HepG2 (cell line): ENCODE measurements around the gene AXIN1. TPM values are rescaled to one million over a fixed set of nuclear protein-coding genes. Genes with fewer than 3 reads are reported as not detected.

Source experiments
- AKAP8 ChIP-seq: sonication (generic); formaldehyde crosslinking; IDR thresholded peaks from 2 replicates; pipeline ENCODE4 v1.5.1; 2020; ENCODE audit warnings: mild to moderate bottlenecking, missing genetic modification reagents
- ARID5B ChIP-seq: IDR thresholded peaks from 2 replicates; pipeline ENCODE4 v1.4.0; 2020; ENCODE audit warnings: mild to moderate bottlenecking, missing genetic modification reagents
- CEBPG ChIP-seq: IDR thresholded peaks from 2 replicates; pipeline ENCODE4 v1.6.1; 2016
- DNMT1 ChIP-seq: sonication (generic); formaldehyde crosslinking; IDR thresholded peaks from 2 replicates; pipeline ENCODE4 v1.5.1; 2020; ENCODE audit warnings: mild to moderate bottlenecking, missing genetic modification reagents
- ELF4 ChIP-seq: sonication (generic); formaldehyde crosslinking; IDR thresholded peaks from 2 replicates; pipeline ENCODE4 v1.5.0; 2020; ENCODE audit warnings: missing genetic modification reagents, mild to moderate bottlenecking, moderate library complexity, borderline replicate concordance
- GATAD1 ChIP-seq: IDR thresholded peaks from 2 replicates; pipeline ENCODE4 v1.6.1; 2016; ENCODE audit warnings: missing genetic modification reagents, missing compliant biosample characterization
- IRF2 ChIP-seq: IDR thresholded peaks from 2 replicates; pipeline ENCODE4 v1.6.1; 2018; ENCODE audit warnings: missing genetic modification reagents, missing compliant biosample characterization
- KAT7 ChIP-seq: IDR thresholded peaks from 2 replicates; pipeline ENCODE4 v1.6.1; 2018; ENCODE audit warnings: borderline replicate concordance, missing compliant biosample characterization
- MAZ ChIP-seq, 2 experiments: sonication (generic) in 1 of 2; formaldehyde crosslinking in 1 of 2; IDR thresholded peaks; 2 replicates each; pipeline versions ENCODE4 v1.5.0 to v1.6.1; 2012 to 2020; ENCODE audit warnings: low read depth in 2 of 2, mild to moderate bottlenecking in 2 of 2, borderline replicate concordance in 1 of 2, improper control_type of control experiment in 1 of 2, low read length in 1 of 2, missing genetic modification reagents in 1 of 2, moderate library complexity in 1 of 2
- MIER2 ChIP-seq: IDR thresholded peaks from 2 replicates; pipeline ENCODE4 v1.6.1; 2016; ENCODE audit warnings: missing biosample characterization, missing genetic modification reagents
- NFIC ChIP-seq: IDR thresholded peaks from 2 replicates; pipeline ENCODE4 v1.6.1; 2012; ENCODE audit warnings: mild to moderate bottlenecking, low read length, inconsistent platforms
- PHF21A ChIP-seq: sonication (generic); formaldehyde crosslinking; IDR thresholded peaks from 2 replicates; pipeline ENCODE4 v1.5.0; 2020; ENCODE audit warnings: mild to moderate bottlenecking, missing genetic modification reagents
- PHF8 ChIP-seq: sonication (generic); formaldehyde crosslinking; IDR thresholded peaks from 2 replicates; pipeline ENCODE4 v1.5.0; 2020; ENCODE audit warnings: missing genetic modification reagents
- PITX1 ChIP-seq: sonication (generic); formaldehyde crosslinking; IDR thresholded peaks from 2 replicates; pipeline ENCODE4 v1.5.1; 2020; ENCODE audit warnings: mild to moderate bottlenecking, missing genetic modification reagents
- RXRB ChIP-seq: IDR thresholded peaks from 2 replicates; pipeline ENCODE4 v1.6.1; 2016; ENCODE audit warnings: borderline replicate concordance, missing genetic modification reagents, missing compliant biosample characterization
- STAG1 ChIP-seq: sonication (generic); formaldehyde crosslinking; IDR thresholded peaks from 2 replicates; pipeline ENCODE4 v1.4.0; 2020; ENCODE audit warnings: missing genetic modification reagents
- ZBTB34 ChIP-seq: sonication (generic); formaldehyde crosslinking; IDR thresholded peaks from 2 replicates; pipeline ENCODE4 v1.8.0; 2022; ENCODE audit warnings: mild to moderate bottlenecking, missing genetic modification reagents
- ZNF205 ChIP-seq: IDR thresholded peaks from 2 replicates; pipeline ENCODE4 v1.6.1; 2018; ENCODE audit warnings: missing biosample characterization, missing genetic modification reagents
- ZNF354B ChIP-seq: sonication (generic); formaldehyde crosslinking; IDR thresholded peaks from 2 replicates; pipeline ENCODE4 v1.8.0; 2022; ENCODE audit warnings: mild to moderate bottlenecking, missing genetic modification reagents
- ZNF460 ChIP-seq: sonication (generic); formaldehyde crosslinking; IDR thresholded peaks from 2 replicates; pipeline ENCODE4 v1.5.1; 2020; ENCODE audit warnings: missing genetic modification reagents, mild to moderate bottlenecking, borderline replicate concordance
- ZNF574 ChIP-seq: sonication (generic); formaldehyde crosslinking; IDR thresholded peaks from 2 replicates; pipeline ENCODE4 v1.4.0; 2020; ENCODE audit warnings: missing genetic modification reagents
- ZSCAN21 ChIP-seq: sonication (generic); formaldehyde crosslinking; IDR thresholded peaks from 2 replicates; pipeline ENCODE4 v1.8.0; 2022; ENCODE audit warnings: mild to moderate bottlenecking, missing genetic modification reagents, moderate library complexity, borderline replicate concordance
- ZSCAN25 ChIP-seq: sonication (generic); formaldehyde crosslinking; IDR thresholded peaks from 2 replicates; pipeline ENCODE4 v1.8.0; 2022; ENCODE audit warnings: mild to moderate bottlenecking, missing genetic modification reagents
- polyA plus RNA-seq, 8 experiments: library from polyadenylated mRNA; depleted of rRNA in 3 of 8; stranded (reverse) in 7 of 8; unstranded in 1 of 8; fragments of >200 nt; fragmentation: Illumina TruSeq in 4 of 8; extraction: Trizol in 4 of 8; gene quantifications; 2 replicates each; pipeline versions ENCODE4 v1.2.1 to v1.2.3, GENCODE V29; 2011 to 2016; ENCODE audit warnings: low read depth in 4 of 8, missing spikeins in 1 of 8, mixed read lengths in 1 of 8; ENCODE audit not compliant: insufficient read depth in 1 of 8
- total RNA-seq, 5 experiments: library from RNA; depleted of rRNA; stranded (reverse); fragments of >200 nt; fragmentation: Illumina TruSeq; extraction: Trizol; gene quantifications; 2 replicates each; pipeline ENCODE4 v1.2.3, GENCODE V29; 2016; ENCODE audit warnings: low read depth in 1 of 5

Gene AXIN1
- total and polyA plus RNA-seq, 2 of the 13 experiments (the other 11 are each of a cell fraction or from before 2014, with no cell fraction given), result 24.0 to 26.0 TPM

GRCh38 chr16:359067-359763 lies 6.7 kb upstream of the AXIN1 start (continued):
- TF ChIP-seq ARID5B (CRISPR knock-in tag) (peak; percentile 75), IRF2 (peak; percentile 67; the same call in 1 of the 2 replicates), ZBTB34 (CRISPR knock-in tag) (no peak), ZNF460 (CRISPR knock-in tag) (no peak), STAG1 (CRISPR knock-in tag) (peak; percentile 22; the same call in 1 of the 2 replicates), ZSCAN25 (CRISPR knock-in tag) (0 out of 2 replicates have a peak, but pooled peaks have one; percentile 58), ZSCAN21 (CRISPR knock-in tag) (peak; percentile 56; the same call in 1 of the 2 replicates), DNMT1 (CRISPR knock-in tag) (no peak), NFIC (no peak), MAZ (IDR thresholded peaks at IDR 0.05; ENCODE audit: borderline replicate concordance, low read depth, low read length) (no peak), MAZ (CRISPR knock-in tag; IDR thresholded peaks at IDR 0.05; ENCODE audit: low read depth) (peak; percentile 61; the same call in 1 of the 2 replicates), ZNF574 (CRISPR knock-in tag) (peak; percentile 43), KAT7 (peak; percentile 50; the same call in 1 of the 2 replicates), MIER2 (CRISPR knock-in tag) (no peak; the same call in 1 of the 2 replicates), PHF21A (CRISPR knock-in tag) (peak; percentile 85), ZNF205 (CRISPR knock-in tag) (peak; percentile 46; the same call in 1 of the 2 replicates), PHF8 (CRISPR knock-in tag) (peak; percentile 56), RXRB (CRISPR knock-in tag) (peak; percentile 88), ELF4 (CRISPR knock-in tag) (no peak), CEBPG (CRISPR knock-in tag) (peak; percentile 43; the same call in 1 of the 2 replicates), PITX1 (0 out of 2 replicates have a peak, but pooled peaks have one; percentile 40), AKAP8 (CRISPR knock-in tag) (peak; percentile 82; the same call in 1 of the 2 replicates), GATAD1 (CRISPR knock-in tag) (peak; percentile 37; the same call in 1 of the 2 replicates), ZNF354B (CRISPR knock-in tag) (no peak)
